ENCODE data around the gene ACSL4. TPM values are rescaled to one million over a fixed set of nuclear protein-coding genes. Genes with fewer than 3 reads are reported as not detected.

Gene ACSL4
- 142 and 246 TPM in 2 replicates for total RNA-seq

GRCh38 chrX:109732807-109733612 lies at the start of gene ACSL4:
Gene ACSL4 (minus strand): TSS chrX:109733257. CDS start chrX:109683363, 49,894 bp downstream.

GRCh38 chrX:109624641-109625616 lies 108.1 kb downstream of the ACSL4 start, which contains the start of gene KCNE5:
Gene KCNE5 (minus strand): TSS chrX:109625172. CDS start chrX:109625020, 152 bp downstream.

Other genes with a start within 250 kb of the ACSL4 start
- gene NXT2, start 196.4 kb downstream of the ACSL4 start, total RNA-seq, result 10.8 and 17.4 TPM in 2 replicates
- 0.43 and 0.74 TPM in 2 replicates for gene KCNE5, start 108.1 kb downstream of the ACSL4 start, total RNA-seq

All from smooth muscle cell of bladder (primary cell).